Spleen (tissue), 7 donors: ENCODE measurements around the gene EYS.

Experiments used
- CTCF ChIP-seq, 11 experiments: fragments of 200-600 bp in 7 of 11; fragments of 450-650 bp in 4 of 11; sonication (generic) in 4 of 11; IDR thresholded peaks in 8 of 11; conservative IDR thresholded peaks in 3 of 11; 1 replicate in 7 of 11; 2 replicates in 4 of 11; pipeline versions ENCODE4 v1.4.0 to v1.8.0; 2016 to 2021; ENCODE audit warnings: antibody characterized with exemption in 11 of 11, inconsistent platforms in 4 of 11, mild to moderate bottlenecking in 1 of 11
- POLR2A ChIP-seq, 3 donors: fragments of 450-650 bp; IDR thresholded peaks; one replicate each; pipeline ENCODE4 v1.5.1; 2017; ENCODE audit warnings: antibody characterized with exemption in 3 of 3, mild to moderate bottlenecking in 1 of 3
- POLR2AphosphoS5 ChIP-seq, 3 donors: sonication (generic); formaldehyde crosslinking; IDR thresholded peaks; one replicate each; pipeline ENCODE4 v1.5.1; 2017; ENCODE audit warnings: antibody characterized with exemption in 3 of 3
- donor health status: DM: no; HTN: no; CAD: no; lungs with moderate emphysema.
- donor health status: DM: no; HTN: no; CAD: no.
- donor health status: DM: no; HTN: no; CAD: no.

- no peak for TF ChIP-seq CTCF (IDR thresholded peaks at IDR 0.05 in 8 of 11, conservative IDR thresholded peaks at IDR 0.05 in 3 of 11)
- no peak for TF ChIP-seq POLR2AphosphoS5 (IDR thresholded peaks at IDR 0.05)
- TF ChIP-seq POLR2A (IDR thresholded peaks at IDR 0.05) = no peak
These were observed 1380.1 kb downstream of the EYS start for GRCh38 chr6:64326939-64327338.
